ENCODE measurements around the gene ISLR. TPM values are rescaled to one million over a fixed set of nuclear protein-coding genes. Genes with fewer than 3 reads are reported as not detected.

ISLR gene
- total and polyA plus RNA-seq, 2 of the 8 experiments (the other 6 are each of a cell fraction or from before 2014, with no cell fraction given), result 0.29 to 0.35 TPM

GRCh38 chr15:74178326-74179100 is 5.0 kb downstream of the ISLR start:
- FAIRE-seq, result no peak
- Histone ChIP-seq H3K79me2 (ENCODE audit: control insufficient read depth in 1 of 2, insufficient read depth in 2 of 2, low read length in 2 of 2) (no peaks in the 10 kb centered on the region), H3K4me1 (replicated peaks in 1 of 4; ENCODE audit: control insufficient read depth in 3 of 4, insufficient read depth in 4 of 4, low read length in 3 of 4) (peaks cover 0 to 11% (median 6%) of the 10 kb centered on the region in 4 experiments; a peak in 5 of 7 replicates)

More at GRCh38 chr15:74178326-74179100, 5.0 kb downstream of the ISLR start:
- Histone ChIP-seq H4K5ac (ENCODE audit: insufficient read length, low read depth, low read length) (no peak overlapping the region), H3K27me3 (replicated peaks in 1 of 4; ENCODE audit: control insufficient read depth in 3 of 4, extremely low read depth in 1 of 4, insufficient read depth in 3 of 4, low read length in 3 of 4) (no peaks in the 10 kb centered on the region; a peak in 2 of 7 replicates), H3K56ac (replicated peaks; ENCODE audit: insufficient read length, low read depth, low read length) (no peak overlapping the region), H4K91ac (replicated peaks; ENCODE audit: insufficient read length, low read length) (no peak overlapping the region), H2BK20ac (ENCODE audit: low read length) (no peak overlapping the region), H2BK15ac (ENCODE audit: low read length) (peak overlapping the region; percentile 78; the same call in 1 of the 2 replicates), H3K9me3 (ENCODE audit: insufficient read depth in 2 of 2, low read depth in 1 of 2, low read length in 1 of 2) (no peaks in the 10 kb centered on the region), H2BK5ac (ENCODE audit: low read depth, low read length) (no peak overlapping the region), H2BK120ac (replicated peaks; ENCODE audit: low read depth, low read length) (no peak overlapping the region), H3K9ac (replicated peaks in 1 of 4; ENCODE audit: extremely low read depth in 1 of 4, low read depth in 3 of 4, low read length in 3 of 4) (no peak overlapping the region), H3K36me3 (ENCODE audit: control insufficient read depth in 2 of 4, insufficient read depth in 4 of 4, low read length in 3 of 4) (no peaks in the 10 kb centered on the region), H3K4me3 (ENCODE audit: extremely low read depth in 1 of 4, insufficient read depth in 2 of 4, low read depth in 3 of 4, low read length in 4 of 4) (no peak overlapping the region), H3K79me1 (ENCODE audit: low read depth, low read length) (no peaks in the 10 kb centered on the region; the same call in 1 of the 2 replicates), H4K8ac (ENCODE audit: extremely low read depth, insufficient read depth, low read length) (no peak overlapping the region), H3K4me2 (ENCODE audit: insufficient read depth in 1 of 2, low read depth in 2 of 2, low read length in 2 of 2) (no peak overlapping the region), H3K18ac (ENCODE audit: extremely low read depth, low read length) (no peak overlapping the region), H3K23me2 (ENCODE audit: low read depth, low read length) (no peaks in the 10 kb centered on the region), H3K14ac (ENCODE audit: insufficient read length) (no peak overlapping the region), H3K4ac (replicated peaks; ENCODE audit: insufficient read length, low read depth, low read length) (no peak overlapping the region), H2AFZ (ENCODE audit: low read length) (no peak overlapping the region), H3K27ac (ENCODE audit: low read depth, low read length) (no peak overlapping the region), H3K23ac (ENCODE audit: insufficient read length) (no peak overlapping the region), H2AK5ac (ENCODE audit: low read depth, low read length) (no peak overlapping the region), H2BK12ac (ENCODE audit: low read depth, low read length) (no peak overlapping the region), H4K20me1 (replicated peaks in 1 of 2; ENCODE audit: control insufficient read depth in 1 of 2, insufficient read depth in 2 of 2, low read length in 2 of 2) (peaks cover 2% of the 10 kb centered on the region in 2 experiments)
- DNase-seq (ENCODE audit: low read depth in 1 of 2, low spot score in 2 of 2), result no peak
- CTCF ChIA-PET (ENCODE audit: partially characterized antibody), result interaction anchor here (0.6 to 2.5 kb wide), 12 partner anchors 9 to 134 kb away, joined by 3 to 10 read pairs (median 4); no protein-coding TSS in a partner anchor
- no peak for TF ChIP-seq SUZ12 (IDR thresholded peaks at IDR 0.05; ENCODE audit: low read length)
- no peak for TF ChIP-seq KDM5A (IDR thresholded peaks at IDR 0.05; ENCODE audit: low read length)
- no peak for TF ChIP-seq MAX (IDR thresholded peaks at IDR 0.05)
- 89% methylated on average over 7 of the region's 7 CpGs; no CpG with 5 or more reads in 1 of the 2 experiments for whole genome bisulfite sequencing, 2 experiments (ENCODE audit: extremely low coverage in 1 of 2, insufficient coverage in 1 of 2, insufficient read length in 1 of 2, insufficient replicate concordance in 2 of 2, low coverage in 1 of 2, low lambda C conversion rate in 2 of 2, missing lambda C conversion rate in 1 of 2)
- POLR2A ChIA-PET (ENCODE audit: partially characterized antibody), result interaction anchor here (0.7 to 2.7 kb wide), 4 partner anchors 9 to 113 kb away, joined by 3 to 14 read pairs (median 6); partner anchors contain the start of gene STRA6

Measured in H1 (cell line).